ENCODE data around the gene SLC22A31. TPM values are rescaled to one million over a fixed set of nuclear protein-coding genes. Genes with fewer than 3 reads are reported as not detected.
A peak's percentile ranks its signal among the peaks of the same experiment; 100 is the strongest.

SLC22A31 gene
- total RNA-seq, 1 experiment from 2014 or later, result 4.5 TPM

DNA sequence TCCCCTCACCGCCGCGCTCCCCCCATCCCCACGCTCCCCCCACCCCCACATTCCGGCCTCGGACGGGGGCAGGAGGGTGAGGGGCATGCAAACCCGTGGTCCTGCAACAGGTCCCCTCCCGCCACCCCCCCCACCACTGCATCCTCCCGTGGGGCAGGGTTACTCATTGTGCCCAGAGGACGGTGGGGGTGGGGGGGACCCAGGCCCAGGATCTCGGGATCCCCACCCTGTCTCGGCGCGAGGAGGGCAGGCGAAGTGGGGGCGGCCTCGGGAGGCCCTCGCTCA, 8.5 kb downstream of the SLC22A31 start:
- H3K4me3 ChIP-seq (ENCODE audit: low read depth in 2 of 2, low read length in 2 of 2), result peak overlapping the region; percentile 38 to 47
- intact Hi-C loops (cut with micrococcal nuclease; ENCODE audit: unreplicated experiment), result no loop called here
- in situ Hi-C loops (cut with HindIII; ENCODE audit: low pct_unique_long_range_greater_than_20kb, low sequenced_read_pairs), result no loop called here
- H3K4me1 ChIP-seq (ENCODE audit: control insufficient read depth, insufficient read depth, low read length), result no peaks in the 10 kb centered on the region
- ATAC-seq (no peak), DNase-seq (ENCODE audit: low read depth, low spot score) (no peak)
- ChIA-PET CTCF (no interaction called here), POLR2A (no interaction called here)
- no peaks in the 10 kb centered on the region; the same call in 1 of the 2 replicates for H3K36me3 ChIP-seq (ENCODE audit: control insufficient read depth, insufficient read depth, low read length)
- no peak overlapping the region for H3K27ac ChIP-seq (ENCODE audit: low read length)
- no peaks in the 10 kb centered on the region for H3K27me3 ChIP-seq (ENCODE audit: control insufficient read depth, insufficient read depth, low read length)
- TF ChIP-seq POLR2AphosphoS5 (IDR thresholded peaks at IDR 0.05; ENCODE audit: low read depth, low read length) (no peak), TCF7L2 (IDR thresholded peaks at IDR 0.05; ENCODE audit: low read depth, low read length) (no peak), SIN3A (IDR thresholded peaks at IDR 0.05; ENCODE audit: borderline replicate concordance, insufficient read depth, low read depth, low read length) (no peak)
- TF ChIP-seq, protein P1, sequence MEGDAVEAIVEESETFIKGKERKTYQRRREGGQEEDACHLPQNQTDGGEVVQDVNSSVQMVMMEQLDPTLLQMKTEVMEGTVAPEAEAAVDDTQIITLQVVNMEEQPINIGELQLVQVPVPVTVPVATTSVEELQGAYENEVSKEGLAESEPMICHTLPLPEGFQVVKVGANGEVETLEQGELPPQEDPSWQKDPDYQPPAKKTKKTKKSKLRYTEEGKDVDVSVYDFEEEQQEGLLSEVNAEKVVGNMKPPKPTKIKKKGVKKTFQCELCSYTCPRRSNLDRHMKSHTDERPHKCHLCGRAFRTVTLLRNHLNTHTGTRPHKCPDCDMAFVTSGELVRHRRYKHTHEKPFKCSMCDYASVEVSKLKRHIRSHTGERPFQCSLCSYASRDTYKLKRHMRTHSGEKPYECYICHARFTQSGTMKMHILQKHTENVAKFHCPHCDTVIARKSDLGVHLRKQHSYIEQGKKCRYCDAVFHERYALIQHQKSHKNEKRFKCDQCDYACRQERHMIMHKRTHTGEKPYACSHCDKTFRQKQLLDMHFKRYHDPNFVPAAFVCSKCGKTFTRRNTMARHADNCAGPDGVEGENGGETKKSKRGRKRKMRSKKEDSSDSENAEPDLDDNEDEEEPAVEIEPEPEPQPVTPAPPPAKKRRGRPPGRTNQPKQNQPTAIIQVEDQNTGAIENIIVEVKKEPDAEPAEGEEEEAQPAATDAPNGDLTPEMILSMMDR (IDR thresholded peaks at IDR 0.05), result no peak
- TF ChIP-seq, protein P2, sequence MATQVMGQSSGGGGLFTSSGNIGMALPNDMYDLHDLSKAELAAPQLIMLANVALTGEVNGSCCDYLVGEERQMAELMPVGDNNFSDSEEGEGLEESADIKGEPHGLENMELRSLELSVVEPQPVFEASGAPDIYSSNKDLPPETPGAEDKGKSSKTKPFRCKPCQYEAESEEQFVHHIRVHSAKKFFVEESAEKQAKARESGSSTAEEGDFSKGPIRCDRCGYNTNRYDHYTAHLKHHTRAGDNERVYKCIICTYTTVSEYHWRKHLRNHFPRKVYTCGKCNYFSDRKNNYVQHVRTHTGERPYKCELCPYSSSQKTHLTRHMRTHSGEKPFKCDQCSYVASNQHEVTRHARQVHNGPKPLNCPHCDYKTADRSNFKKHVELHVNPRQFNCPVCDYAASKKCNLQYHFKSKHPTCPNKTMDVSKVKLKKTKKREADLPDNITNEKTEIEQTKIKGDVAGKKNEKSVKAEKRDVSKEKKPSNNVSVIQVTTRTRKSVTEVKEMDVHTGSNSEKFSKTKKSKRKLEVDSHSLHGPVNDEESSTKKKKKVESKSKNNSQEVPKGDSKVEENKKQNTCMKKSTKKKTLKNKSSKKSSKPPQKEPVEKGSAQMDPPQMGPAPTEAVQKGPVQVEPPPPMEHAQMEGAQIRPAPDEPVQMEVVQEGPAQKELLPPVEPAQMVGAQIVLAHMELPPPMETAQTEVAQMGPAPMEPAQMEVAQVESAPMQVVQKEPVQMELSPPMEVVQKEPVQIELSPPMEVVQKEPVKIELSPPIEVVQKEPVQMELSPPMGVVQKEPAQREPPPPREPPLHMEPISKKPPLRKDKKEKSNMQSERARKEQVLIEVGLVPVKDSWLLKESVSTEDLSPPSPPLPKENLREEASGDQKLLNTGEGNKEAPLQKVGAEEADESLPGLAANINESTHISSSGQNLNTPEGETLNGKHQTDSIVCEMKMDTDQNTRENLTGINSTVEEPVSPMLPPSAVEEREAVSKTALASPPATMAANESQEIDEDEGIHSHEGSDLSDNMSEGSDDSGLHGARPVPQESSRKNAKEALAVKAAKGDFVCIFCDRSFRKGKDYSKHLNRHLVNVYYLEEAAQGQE (IDR thresholded peaks at IDR 0.05; ENCODE audit: insufficient read depth in 1 of 2, low read depth in 2 of 2, low read length in 1 of 2), result no peak
- no TSS peak for BruUV-seq (replicated peaks)
- no peaks in the 10 kb centered on the region for H3K9me3 ChIP-seq (ENCODE audit: control insufficient read depth, insufficient read depth, low read depth, low read length)

DNA sequence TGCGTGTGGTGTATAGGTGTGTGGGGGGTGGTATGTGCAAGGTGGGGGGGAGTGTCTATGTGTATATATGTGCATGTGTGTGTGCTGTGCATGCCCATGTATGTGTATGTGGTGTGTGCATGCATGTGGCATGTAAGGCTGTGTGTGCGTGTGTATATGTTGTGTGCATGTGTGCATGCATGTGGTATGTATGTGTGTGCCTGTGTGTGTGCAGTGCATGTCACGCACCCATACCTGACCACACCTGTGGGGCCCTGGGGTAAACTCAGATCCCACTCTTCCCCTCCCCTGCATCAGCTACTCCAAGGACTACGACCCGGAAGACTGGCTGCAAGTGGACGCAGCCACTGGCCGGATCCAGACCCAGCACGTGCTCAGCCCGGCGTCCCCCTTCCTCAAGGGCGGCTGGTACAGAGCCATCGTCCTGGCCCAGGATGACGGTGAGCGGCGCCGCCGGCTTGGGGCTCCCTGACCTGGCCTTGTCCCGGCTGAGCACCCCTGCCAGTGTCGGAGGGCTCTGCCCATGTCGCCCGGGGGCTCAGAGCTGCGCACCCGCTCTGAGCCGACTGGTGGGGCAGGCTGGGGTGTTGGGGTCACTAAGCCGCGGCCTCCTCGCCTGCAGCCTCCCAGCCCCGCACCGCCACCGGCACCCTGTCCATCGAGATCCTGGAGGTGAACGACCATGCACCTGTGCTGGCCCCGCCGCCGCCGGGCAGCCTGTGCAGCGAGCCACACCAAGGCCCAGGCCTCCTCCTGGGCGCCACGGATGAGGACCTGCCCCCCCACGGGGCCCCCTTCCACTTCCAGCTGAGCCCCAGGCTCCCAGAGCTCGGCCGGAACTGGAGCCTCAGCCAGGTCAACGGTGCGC, 9.1 kb downstream of the SLC22A31 start:
- in situ Hi-C loops (cut with HindIII; ENCODE audit: low pct_unique_long_range_greater_than_20kb, low sequenced_read_pairs), result no loop called here
- intact Hi-C loops (cut with micrococcal nuclease; ENCODE audit: unreplicated experiment), result no loop called here
- ChIA-PET CTCF (no interaction called here), POLR2A (no interaction called here)
- no peak for DNase-seq (ENCODE audit: low read depth, low spot score)
- TF ChIP-seq POLR2AphosphoS5 (IDR thresholded peaks at IDR 0.05; ENCODE audit: low read depth, low read length), result no peak
- TF ChIP-seq, protein P2 (IDR thresholded peaks at IDR 0.05; ENCODE audit: insufficient read depth in 1 of 2, low read depth in 2 of 2, low read length in 1 of 2), result no peak
- TF ChIP-seq TCF7L2 (IDR thresholded peaks at IDR 0.05; ENCODE audit: low read depth, low read length), result no peak
- no peak for TF ChIP-seq SIN3A (IDR thresholded peaks at IDR 0.05; ENCODE audit: borderline replicate concordance, insufficient read depth, low read depth, low read length)
- TF ChIP-seq, protein P1 (IDR thresholded peaks at IDR 0.05), result no peak
- H3K4me1 ChIP-seq (ENCODE audit: control insufficient read depth, insufficient read depth, low read length), result no peaks in the 10 kb centered on the region
- ATAC-seq, result no peak
- no TSS peak for BruUV-seq (replicated peaks)
- no peaks in the 10 kb centered on the region; the same call in 1 of the 2 replicates for H3K36me3 ChIP-seq (ENCODE audit: control insufficient read depth, insufficient read depth, low read length)
- H3K27ac ChIP-seq (ENCODE audit: low read length), result no peak overlapping the region
- no peaks in the 10 kb centered on the region for H3K27me3 ChIP-seq (ENCODE audit: control insufficient read depth, insufficient read depth, low read length)
- H3K4me3 ChIP-seq (ENCODE audit: low read depth in 2 of 2, low read length in 2 of 2), result no peak overlapping the region
- no peaks in the 10 kb centered on the region for H3K9me3 ChIP-seq (ENCODE audit: control insufficient read depth, insufficient read depth, low read depth, low read length)
